ENCODE results near the gene BNIPL.

Gene BNIPL

DNA sequence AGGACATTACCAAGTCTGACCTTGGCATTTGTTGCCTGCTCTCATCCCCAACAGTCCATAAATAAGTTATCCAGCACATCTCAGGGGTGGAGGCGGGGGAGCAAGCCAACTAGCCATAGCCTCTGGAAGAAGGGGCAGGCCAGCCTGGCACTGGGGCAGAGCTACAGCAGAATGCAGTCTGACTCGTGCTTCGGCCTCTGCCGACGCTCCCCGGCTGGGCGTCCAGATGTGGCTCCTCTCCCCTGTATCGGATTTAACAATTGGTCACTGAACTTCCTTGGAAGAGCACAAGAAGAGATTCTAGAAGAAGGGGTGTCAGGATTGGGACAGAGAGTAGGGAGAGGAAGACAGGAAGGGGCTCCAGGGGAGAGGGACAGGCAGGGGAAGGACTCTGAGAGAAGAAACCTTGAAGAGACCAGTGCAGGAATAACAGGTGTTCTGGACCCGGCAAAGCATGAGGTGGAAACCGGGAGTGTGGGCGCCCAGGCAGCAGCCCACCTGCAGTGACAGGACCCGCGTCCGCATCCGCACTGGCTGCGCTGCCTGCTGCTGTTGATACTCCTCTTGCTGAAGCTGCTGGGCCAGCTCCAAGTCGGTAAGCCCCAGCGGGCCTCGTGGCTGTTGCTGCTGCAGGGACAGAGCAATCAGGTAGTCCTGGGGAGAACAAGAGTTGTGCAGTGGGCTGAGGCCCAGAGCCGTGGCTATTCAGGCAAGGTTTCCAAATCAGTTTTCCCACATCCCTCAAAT lies 39.1 kb upstream of the BNIPL start:
- in situ Hi-C loops (cut with HindIII; ENCODE audit: low sequenced_read_pairs) = no loop called here
- no peak for DNase-seq (ENCODE audit: low read depth)
- H3K4me3 ChIP-seq (ENCODE audit: low read depth, low read length) = no peak overlapping the region
- TF ChIP-seq, protein P1, sequence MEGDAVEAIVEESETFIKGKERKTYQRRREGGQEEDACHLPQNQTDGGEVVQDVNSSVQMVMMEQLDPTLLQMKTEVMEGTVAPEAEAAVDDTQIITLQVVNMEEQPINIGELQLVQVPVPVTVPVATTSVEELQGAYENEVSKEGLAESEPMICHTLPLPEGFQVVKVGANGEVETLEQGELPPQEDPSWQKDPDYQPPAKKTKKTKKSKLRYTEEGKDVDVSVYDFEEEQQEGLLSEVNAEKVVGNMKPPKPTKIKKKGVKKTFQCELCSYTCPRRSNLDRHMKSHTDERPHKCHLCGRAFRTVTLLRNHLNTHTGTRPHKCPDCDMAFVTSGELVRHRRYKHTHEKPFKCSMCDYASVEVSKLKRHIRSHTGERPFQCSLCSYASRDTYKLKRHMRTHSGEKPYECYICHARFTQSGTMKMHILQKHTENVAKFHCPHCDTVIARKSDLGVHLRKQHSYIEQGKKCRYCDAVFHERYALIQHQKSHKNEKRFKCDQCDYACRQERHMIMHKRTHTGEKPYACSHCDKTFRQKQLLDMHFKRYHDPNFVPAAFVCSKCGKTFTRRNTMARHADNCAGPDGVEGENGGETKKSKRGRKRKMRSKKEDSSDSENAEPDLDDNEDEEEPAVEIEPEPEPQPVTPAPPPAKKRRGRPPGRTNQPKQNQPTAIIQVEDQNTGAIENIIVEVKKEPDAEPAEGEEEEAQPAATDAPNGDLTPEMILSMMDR (IDR thresholded peaks at IDR 0.05; ENCODE audit: low read depth, low read length, missing control alignments) = no peak

DNA sequence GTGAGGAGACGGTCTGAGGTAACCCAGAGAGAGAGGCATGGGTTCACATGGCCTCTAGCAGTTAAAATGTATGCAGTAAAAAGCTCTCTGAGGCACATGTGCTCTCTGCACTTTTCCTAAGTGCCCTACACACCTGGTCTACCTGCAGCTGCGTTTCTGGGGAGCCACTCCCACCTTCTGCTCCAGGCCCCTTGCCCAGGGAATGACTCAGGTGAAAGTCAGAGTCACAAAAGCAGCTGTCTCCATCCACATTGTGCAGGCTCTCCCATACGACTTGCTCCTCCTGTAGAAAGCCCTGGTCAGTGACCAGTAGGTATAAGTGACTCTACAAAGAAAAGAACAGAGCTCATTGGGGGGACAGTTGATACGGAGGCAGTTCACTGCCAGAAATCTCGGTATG lies 38.4 kb upstream of the BNIPL start:
- in situ Hi-C loops (cut with HindIII; ENCODE audit: low sequenced_read_pairs) = no loop called here
- no peak for DNase-seq (ENCODE audit: low read depth)
- TF ChIP-seq, protein P1 (IDR thresholded peaks at IDR 0.05; ENCODE audit: low read depth, low read length, missing control alignments) = no peak
- H3K4me3 ChIP-seq (ENCODE audit: low read depth, low read length) = no peak overlapping the region

DNA sequence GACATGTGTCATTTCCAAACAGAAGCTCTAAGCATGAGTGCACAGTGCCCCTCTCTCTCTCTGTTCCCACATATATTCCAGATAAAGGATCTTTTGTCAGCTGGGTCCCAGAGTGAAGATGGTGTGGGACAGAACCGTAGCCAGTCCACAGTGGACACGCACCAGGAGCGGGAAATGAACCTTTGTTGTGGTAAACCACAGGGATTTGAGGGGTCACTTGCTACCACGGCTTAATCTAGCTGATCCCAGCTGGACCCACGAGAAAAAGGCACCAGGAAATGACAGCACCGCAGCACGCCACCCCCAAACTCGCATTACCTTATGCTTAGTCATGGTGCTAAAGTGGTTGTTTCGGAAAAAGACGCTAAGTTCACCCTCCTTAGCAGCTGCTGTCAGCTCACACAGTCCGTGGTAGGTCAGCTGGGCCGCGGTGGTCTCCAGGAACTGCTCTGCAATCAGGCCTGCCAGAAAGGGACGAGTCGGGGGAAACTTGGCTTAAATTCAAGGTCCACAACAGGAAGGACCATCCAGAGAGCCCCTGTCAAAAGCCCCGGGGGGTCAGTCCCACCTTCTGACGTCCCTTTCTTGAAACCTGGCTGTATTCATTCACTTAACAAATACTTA lies 37.2 kb upstream of the BNIPL start:
- TF ChIP-seq, protein P1 (IDR thresholded peaks at IDR 0.05; ENCODE audit: low read depth, low read length, missing control alignments) = no peak
- DNase-seq (ENCODE audit: low read depth) = no peak
- in situ Hi-C loops (cut with HindIII; ENCODE audit: low sequenced_read_pairs) = no loop called here

DNA sequence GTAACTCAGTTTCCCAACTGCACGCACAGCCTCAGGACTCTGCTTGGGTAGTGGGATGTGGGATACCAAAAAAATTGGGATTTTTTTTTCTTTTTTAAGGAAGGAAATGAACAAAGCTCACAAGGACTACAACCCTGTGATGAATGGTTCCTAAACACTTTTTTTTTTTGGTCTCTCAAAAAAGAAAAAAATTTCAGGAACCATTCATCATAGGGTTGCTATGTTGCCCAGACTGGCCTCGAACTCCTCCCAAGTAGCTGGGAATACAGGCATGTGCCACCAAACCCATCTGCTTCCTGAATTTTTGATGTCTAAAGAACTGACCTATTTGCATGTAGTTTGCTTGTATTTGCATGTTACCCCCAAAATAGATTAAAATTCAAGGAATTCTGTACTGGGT lies 36.5 kb upstream of the BNIPL start:
- no peak overlapping the region for H3K4me3 ChIP-seq (ENCODE audit: low read depth, low read length)
- DNase-seq (ENCODE audit: low read depth) = no peak
- TF ChIP-seq, protein P1 (IDR thresholded peaks at IDR 0.05; ENCODE audit: low read depth, low read length, missing control alignments) = no peak
- in situ Hi-C loops (cut with HindIII; ENCODE audit: low sequenced_read_pairs) = no loop called here

More for the DNA sequence above, 37.2 kb upstream of the BNIPL start:
- no peak overlapping the region for H3K4me3 ChIP-seq (ENCODE audit: low read depth, low read length)

DNA sequence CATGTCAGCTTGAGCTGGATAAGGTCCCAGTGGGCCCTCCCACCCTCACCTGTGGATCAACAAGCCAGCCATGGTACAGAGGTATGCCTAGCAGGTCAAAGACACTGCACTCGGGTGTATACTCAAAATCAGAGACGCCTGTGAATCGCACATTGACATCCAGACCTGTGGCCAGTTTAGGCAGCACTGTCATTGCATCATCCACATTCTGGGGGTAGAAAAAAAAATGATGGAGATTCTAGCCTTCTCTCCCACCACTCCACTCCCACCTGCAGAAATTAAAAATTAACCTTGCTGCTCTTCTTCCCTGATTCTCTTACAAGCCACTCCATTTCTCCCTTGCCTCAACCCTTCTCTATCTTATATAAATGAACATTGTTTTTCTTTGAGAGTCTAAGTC lies 36.0 kb upstream of the BNIPL start:
- no peak for DNase-seq (ENCODE audit: low read depth)
- no peak overlapping the region for H3K4me3 ChIP-seq (ENCODE audit: low read depth, low read length)
- TF ChIP-seq, protein P1 (IDR thresholded peaks at IDR 0.05; ENCODE audit: low read depth, low read length, missing control alignments) = no peak
- in situ Hi-C loops (cut with HindIII; ENCODE audit: low sequenced_read_pairs) = no loop called here

DNA sequence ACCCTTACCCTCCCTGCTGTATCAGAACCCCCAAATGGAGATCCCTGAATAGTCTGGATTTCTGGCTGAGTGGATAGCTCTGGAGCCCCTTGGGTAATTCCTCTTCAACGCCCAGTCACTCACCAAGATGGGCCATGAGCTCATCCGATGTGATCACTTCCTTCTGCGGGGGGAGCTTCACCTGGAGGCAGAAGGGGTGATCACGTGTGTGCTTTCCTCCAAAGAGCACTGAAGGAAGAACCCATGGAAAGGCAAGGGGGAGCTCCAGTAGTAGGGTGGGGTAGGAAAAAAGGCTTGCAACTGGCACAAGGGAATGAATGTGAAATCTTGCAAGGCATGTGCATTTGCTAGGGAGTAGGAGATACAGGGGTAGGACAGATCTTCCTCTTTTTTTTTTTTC lies 34.8 kb upstream of the BNIPL start:
- H3K4me3 ChIP-seq (ENCODE audit: low read depth, low read length) = no peak overlapping the region
- TF ChIP-seq, protein P1 (IDR thresholded peaks at IDR 0.05; ENCODE audit: low read depth, low read length, missing control alignments) = no peak
- no peak for DNase-seq (ENCODE audit: low read depth)
- in situ Hi-C loops (cut with HindIII; ENCODE audit: low sequenced_read_pairs) = no loop called here
